ENCODE data around the gene SGMS1. TPM values are rescaled to one million over a fixed set of nuclear protein-coding genes. Genes with fewer than 3 reads are reported as not detected.
"Not testable (repeated sequence)": the region's sequence is repeated elsewhere in the genome, so short reads cannot be mapped to it uniquely, and the experiment has no call there.

SGMS1 gene
- 10 to 100 TPM; 17.1 to 19.3 TPM for total RNA-seq

DNA sequence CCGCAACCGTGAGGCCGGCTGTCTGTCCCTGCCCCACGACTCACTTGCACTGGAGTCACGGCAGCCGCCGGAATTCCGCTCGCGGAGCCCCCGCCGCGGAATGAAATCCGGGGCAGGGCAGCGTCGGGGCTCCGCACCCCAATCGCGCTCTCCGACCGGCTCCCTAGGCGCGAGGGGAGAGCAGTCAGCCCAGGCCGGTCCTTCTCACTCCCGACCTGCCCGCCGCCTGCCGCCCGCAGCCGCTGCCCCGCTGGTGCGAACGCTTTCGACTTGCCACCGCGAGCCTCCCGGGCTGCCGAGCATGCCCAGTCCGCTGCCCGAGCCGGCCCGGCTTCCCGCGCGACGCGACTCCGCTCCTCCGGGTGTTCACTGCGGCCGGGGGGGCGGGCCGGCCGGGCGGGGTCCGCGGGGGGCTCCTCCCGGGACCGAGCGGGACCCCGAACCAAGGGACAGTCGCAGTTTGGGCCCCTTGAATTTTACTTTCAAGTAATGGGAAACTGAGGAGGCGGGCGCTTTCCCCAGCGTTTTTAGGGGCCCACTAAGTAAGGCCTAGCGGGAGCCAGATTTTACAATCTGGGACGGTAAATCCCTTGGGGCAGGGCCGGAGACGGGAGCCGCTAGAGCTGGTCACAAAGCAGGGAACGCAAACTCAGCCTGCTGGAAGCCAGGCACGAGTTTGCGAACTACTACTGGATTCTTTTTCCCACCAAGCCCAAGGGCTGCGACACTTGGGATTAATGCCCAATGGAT is at the start of gene SGMS1:
TSS of gene SGMS1 (minus strand) at position 294 of the 750 bp plus-strand sequence. CDS start 279,842 bp downstream, outside the sequence.
- ChIA-PET POLR2A (interaction anchor here (0.7 kb wide), 1 partner anchor 8 kb away, joined by 4 read pairs; no protein-coding TSS in a partner anchor), CTCF (interaction anchor here (0.6 to 2.5 kb wide), 6 partner anchors 10 to 86 kb away, joined by 3 to 10 read pairs (median 4); no protein-coding TSS in a partner anchor)
- DNase-seq: peak; percentile 77
- Mint-ChIP-seq H3K4me3 (peak within 1 kb of the TSS; percentile 91), H3K4me1 (peaks cover 42% of the 10 kb centered on the region), H3K9me3 (no peaks in the 10 kb centered on the region), H3K27ac (peak within 1 kb of the TSS; percentile 97), H3K36me3 (ENCODE audit: low read depth) (peaks cover 6% of the 10 kb centered on the region), H3K27me3 (peaks cover 6% of the 10 kb centered on the region)

DNA sequence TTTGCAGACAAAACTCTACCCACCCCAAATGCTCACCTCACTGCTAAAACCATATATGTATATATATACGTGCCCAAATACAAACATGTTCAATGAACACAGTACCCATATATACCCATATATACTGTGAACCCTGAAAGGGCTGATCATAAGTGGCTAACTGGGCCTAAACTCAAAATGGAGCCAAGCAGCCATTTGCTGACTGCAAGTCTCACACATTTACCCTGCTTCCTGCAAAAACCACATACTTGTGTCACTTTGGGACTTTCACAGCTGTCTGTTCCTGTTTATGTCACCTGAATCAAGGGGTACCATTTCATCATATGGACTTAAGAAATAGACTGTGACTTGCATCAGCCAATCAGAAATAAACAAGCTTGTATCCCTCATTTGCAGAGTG is 48.4 kb upstream of the SGMS1 start:
- H3K4me3 Mint-ChIP-seq, POLR2A ChIA-PET, H3K27me3 Mint-ChIP-seq, CTCF ChIA-PET: not testable (repeated sequence)
- peak overlapping the region; percentile 90 for H3K27ac Mint-ChIP-seq
- H3K4me1 Mint-ChIP-seq: peaks cover 24% of the 10 kb centered on the region
- peak; percentile 37 for DNase-seq
- H3K9me3 Mint-ChIP-seq: peaks cover 18% of the 10 kb centered on the region
- peaks cover 21% of the 10 kb centered on the region for H3K36me3 Mint-ChIP-seq (ENCODE audit: low read depth)

DNA sequence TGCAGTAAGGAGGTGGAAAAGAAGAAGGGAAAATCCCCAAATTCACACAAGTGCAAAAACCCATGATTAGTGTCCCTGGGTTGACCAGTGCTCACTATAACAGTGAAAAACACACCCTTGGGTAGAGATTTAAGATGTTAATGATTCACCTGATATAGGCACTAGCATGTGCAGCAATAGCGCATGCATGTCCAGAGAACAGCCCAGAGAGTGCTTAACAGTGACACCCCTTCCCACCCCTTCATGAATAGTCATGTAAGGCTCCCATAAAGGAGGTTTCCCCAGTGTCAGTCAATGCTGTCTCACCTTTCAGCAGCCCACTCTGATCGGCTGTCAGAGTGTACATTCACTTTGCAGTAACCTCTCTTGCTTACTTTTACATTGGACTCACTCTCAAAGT is 47.9 kb upstream of the SGMS1 start:
- peaks cover 24% of the 10 kb centered on the region for H3K4me1 Mint-ChIP-seq
- DNase-seq, CTCF ChIA-PET, H3K27me3 Mint-ChIP-seq, H3K4me3 Mint-ChIP-seq, POLR2A ChIA-PET: not testable (repeated sequence)
- H3K9me3 Mint-ChIP-seq: peaks cover 18% of the 10 kb centered on the region
- H3K36me3 Mint-ChIP-seq (ENCODE audit: low read depth): peaks cover 21% of the 10 kb centered on the region
- peak overlapping the region; percentile 90 for H3K27ac Mint-ChIP-seq

DNA sequence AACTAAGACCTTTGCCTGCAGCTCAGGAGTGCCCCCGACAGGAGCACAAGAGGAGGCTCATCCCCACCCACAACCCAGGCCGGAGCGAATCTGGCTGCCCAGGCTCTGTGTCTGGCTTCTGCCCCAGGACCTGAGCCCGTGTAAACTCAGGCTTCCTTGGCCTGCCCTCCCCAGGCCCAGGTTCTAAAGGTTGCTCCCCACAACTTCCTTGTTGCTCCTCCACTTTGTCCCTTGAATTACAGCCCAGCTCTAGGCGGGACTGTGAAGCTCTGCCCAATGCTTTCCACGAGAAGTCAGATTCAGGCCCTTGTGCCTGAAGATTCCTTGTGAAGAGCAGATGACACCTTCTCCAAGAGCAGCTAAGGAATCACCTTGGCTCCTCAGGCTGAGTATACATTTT is 46.2 kb upstream of the SGMS1 start:
- H3K27ac Mint-ChIP-seq, H3K4me3 Mint-ChIP-seq, CTCF ChIA-PET, DNase-seq, H3K27me3 Mint-ChIP-seq, POLR2A ChIA-PET: not testable (repeated sequence)
- Mint-ChIP-seq H3K9me3 (peaks cover 18% of the 10 kb centered on the region), H3K36me3 (ENCODE audit: low read depth) (peaks cover 21% of the 10 kb centered on the region), H3K4me1 (peaks cover 24% of the 10 kb centered on the region)

DNA sequence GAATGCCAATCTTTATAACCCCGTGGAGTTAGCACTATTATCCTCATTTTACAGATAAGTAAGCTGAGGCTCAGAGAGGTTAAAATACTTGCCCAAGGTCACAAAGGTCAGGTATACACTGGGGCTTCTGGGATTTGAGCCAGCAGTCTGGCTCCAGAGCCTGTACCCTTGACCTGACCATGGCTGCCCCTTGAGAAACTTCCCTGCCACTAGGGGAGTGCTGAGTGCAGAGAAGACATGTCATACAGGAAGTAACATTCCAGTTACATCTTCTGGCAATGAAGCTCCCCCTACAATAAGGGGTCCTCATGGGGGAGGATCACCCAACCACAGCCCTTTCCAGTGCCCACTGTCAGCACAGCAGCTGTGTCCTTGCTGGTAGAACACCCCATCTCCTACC is 43.6 kb upstream of the SGMS1 start:
- H3K27ac Mint-ChIP-seq, H3K4me3 Mint-ChIP-seq, POLR2A ChIA-PET, CTCF ChIA-PET, DNase-seq, H3K27me3 Mint-ChIP-seq: not testable (repeated sequence)
- H3K9me3 Mint-ChIP-seq: peaks cover 13% of the 10 kb centered on the region
- peaks cover 16% of the 10 kb centered on the region for H3K36me3 Mint-ChIP-seq (ENCODE audit: low read depth)
- peaks cover 16% of the 10 kb centered on the region for H3K4me1 Mint-ChIP-seq

DNA sequence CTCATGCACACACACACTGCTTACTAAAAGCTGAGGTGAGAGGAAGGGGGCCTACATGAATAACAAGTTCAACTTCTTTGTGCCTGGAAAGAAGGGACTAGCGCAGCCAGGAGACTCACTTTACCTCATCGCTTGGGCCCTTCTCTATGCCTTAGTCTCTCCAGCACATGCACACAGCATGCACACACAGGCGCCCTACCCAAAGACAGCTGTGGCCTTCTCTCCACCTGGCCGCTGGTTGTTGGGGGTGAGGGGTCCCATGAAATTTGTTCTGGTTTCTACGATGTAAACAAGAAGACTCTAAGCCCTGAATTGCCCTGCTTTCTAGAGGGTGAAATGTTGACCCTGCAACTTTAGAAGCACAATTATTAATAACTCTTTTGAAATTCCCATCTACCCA is 38.7 kb upstream of the SGMS1 start:
- H3K4me3 Mint-ChIP-seq; CTCF ChIA-PET; H3K36me3 Mint-ChIP-seq (ENCODE audit: low read depth); H3K27ac Mint-ChIP-seq; H3K27me3 Mint-ChIP-seq; POLR2A ChIA-PET; DNase-seq; H3K9me3 Mint-ChIP-seq: not testable (repeated sequence)
- H3K4me1 Mint-ChIP-seq: peaks cover 11% of the 10 kb centered on the region

DNA sequence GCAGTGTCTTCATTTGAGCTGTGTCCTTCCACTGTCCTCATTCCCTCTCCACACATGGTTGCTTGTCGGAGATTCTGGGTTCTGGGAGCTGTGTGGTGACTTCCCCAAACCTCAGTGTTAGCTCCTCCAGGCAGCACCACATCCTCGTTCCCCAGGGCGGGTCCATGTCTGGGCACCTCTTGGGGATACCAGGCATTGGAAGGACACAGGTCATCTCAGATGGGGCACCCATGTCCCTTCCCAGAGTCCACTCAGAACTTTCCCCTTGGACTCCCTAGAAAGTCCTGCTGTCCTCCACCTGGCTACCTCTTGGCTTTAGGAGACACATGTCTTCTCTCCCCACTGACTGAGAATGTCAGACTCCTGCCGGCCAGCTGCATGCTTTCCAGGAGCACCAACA is 37.8 kb upstream of the SGMS1 start:
- CTCF ChIA-PET; H3K36me3 Mint-ChIP-seq (ENCODE audit: low read depth); DNase-seq; POLR2A ChIA-PET; H3K27ac Mint-ChIP-seq; H3K9me3 Mint-ChIP-seq; H3K4me3 Mint-ChIP-seq; H3K27me3 Mint-ChIP-seq: not testable (repeated sequence)
- H3K4me1 Mint-ChIP-seq: peaks cover 11% of the 10 kb centered on the region

DNA sequence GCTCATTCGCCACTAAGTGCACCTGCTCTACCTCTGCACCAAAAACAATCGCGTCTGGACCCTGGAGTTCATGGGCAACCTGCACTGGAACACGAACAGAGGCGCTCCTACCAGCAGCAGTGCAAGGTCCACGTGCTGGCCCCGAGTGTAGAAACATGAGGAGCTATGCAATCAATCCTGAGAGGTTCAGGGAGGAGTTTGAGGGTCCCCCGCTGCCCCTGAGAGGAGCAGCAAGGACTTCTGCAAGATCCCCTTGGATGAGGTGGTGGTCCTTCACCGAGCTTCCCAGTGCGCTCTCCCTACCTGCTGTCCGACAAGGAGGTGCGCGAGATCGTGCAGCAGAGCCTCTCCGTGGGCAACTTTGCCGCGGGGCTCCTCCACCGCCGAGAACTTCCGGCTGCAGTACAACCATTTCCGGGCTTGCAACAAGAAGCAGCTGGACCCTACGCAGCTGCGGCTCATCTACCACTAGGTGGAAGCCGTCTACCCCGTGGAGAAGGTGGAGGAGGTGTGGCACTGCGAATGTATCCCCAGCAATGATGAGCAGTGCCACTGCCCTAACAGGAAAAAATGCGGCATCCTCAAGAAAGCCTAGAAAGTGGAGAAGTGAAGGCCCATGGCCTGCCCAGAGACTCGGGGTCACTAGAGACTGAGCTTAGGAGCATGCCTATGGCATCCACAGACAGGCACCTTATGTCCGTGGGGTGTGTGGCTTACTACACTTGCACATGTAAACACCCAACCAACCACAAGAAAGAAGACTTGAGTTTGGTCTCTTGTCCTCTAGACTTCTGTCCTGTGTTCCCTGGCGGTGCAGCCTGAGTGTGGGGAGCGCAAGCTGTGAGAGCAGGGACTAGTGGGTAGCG is 36.3 kb upstream of the SGMS1 start:
- not testable (repeated sequence) for H3K27me3 Mint-ChIP-seq; H3K36me3 Mint-ChIP-seq (ENCODE audit: low read depth); H3K9me3 Mint-ChIP-seq
- peak overlapping the region; percentile 93 for H3K27ac Mint-ChIP-seq
- H3K4me1 Mint-ChIP-seq: peaks cover 11% of the 10 kb centered on the region
- ChIA-PET POLR2A (interaction anchor here (1.3 kb wide), 1 partner anchor 23 kb away, joined by 8 read pairs; no protein-coding TSS in a partner anchor), CTCF (interaction anchor here (1.0 to 2.2 kb wide), 4 partner anchors 11 to 129 kb away, joined by 3 to 11 read pairs (median 4); no protein-coding TSS in a partner anchor)
- H3K4me3 Mint-ChIP-seq: peak overlapping the region; percentile 83
- DNase-seq: peak; percentile 76

DNA sequence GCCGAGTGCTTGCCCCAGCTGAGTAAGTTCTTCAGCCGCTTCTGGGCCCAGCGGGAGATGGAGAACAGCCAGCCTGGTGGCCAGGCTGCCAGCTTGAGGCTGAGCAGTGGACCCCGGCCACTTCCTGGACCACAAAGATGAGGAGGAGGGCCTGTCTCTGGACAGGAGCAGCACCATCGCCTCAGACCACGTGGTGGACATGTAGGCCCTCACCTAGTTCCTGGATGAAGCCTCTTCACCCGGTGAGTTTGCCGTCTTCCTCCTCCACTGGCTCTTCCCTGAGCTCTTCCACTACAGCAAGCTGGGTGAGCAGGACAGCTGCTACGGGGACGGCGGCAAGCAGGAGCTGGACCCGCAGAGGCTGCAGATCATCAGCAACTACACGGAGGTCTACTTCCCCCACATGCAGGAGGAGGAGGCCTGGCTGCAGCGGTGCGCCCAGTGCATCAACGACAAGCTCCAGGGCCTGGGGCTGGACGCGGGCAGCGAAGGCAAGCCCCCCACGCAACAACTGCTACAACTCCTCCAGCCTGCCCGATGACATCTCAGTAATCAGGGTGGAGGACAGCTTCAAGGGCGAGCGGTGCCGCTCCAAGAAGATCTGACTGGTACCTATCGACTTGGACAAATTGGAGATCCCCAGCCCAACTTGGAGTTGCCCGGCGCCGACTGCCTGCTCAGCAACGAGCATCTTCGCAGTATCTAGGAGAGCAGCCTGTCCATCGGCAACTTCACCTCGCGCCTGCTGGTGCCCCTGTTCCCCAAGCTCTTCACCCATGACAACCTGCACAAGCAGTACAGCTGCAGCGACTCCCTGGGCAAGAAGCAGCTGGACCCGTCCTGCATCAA is 35.5 kb upstream of the SGMS1 start:
- not testable (repeated sequence) for H3K9me3 Mint-ChIP-seq; H3K36me3 Mint-ChIP-seq (ENCODE audit: low read depth); H3K27me3 Mint-ChIP-seq; DNase-seq
- H3K4me3 Mint-ChIP-seq: peak overlapping the region; percentile 83
- H3K4me1 Mint-ChIP-seq: peaks cover 14% of the 10 kb centered on the region
- POLR2A ChIA-PET: interaction anchor here (1.3 kb wide), 1 partner anchor 22 kb away, joined by 8 read pairs; no protein-coding TSS in a partner anchor
- H3K27ac Mint-ChIP-seq: peak overlapping the region; percentile 93
- CTCF ChIA-PET: interaction anchor here (1.0 to 2.2 kb wide), 3 partner anchors 10 to 23 kb away, joined by 3 to 11 read pairs (median 4); no protein-coding TSS in a partner anchor

DNA sequence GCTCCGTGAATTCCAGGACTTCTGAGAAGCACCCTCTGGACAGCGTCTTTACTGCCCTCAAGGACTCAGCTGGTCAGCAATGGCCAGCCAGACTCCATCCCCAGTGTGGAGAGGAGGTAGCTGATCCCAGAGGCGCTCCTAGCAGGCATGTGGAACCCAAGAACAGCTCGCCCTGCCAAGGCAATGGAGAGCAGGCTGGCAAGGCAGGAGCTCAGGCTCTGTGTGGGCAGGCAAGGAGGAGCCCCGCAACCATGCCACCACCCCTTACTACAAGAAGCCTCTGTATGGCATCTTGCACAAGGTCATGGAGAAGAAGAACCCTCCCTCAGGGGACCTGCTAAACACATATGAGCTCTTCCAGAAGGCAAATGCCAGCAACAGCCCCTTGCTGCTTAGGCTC is 34.4 kb upstream of the SGMS1 start:
- DNase-seq: no peak
- peaks cover 2% of the 10 kb centered on the region for H3K36me3 Mint-ChIP-seq (ENCODE audit: low read depth)
- peak overlapping the region; percentile 83 for H3K4me3 Mint-ChIP-seq
- H3K9me3 Mint-ChIP-seq: no peaks in the 10 kb centered on the region
- H3K4me1 Mint-ChIP-seq: peaks cover 23% of the 10 kb centered on the region
- ChIA-PET POLR2A (no interaction called here), CTCF (no interaction called here)
- no peaks in the 10 kb centered on the region for H3K27me3 Mint-ChIP-seq
- no peak overlapping the region for H3K27ac Mint-ChIP-seq

DNA sequence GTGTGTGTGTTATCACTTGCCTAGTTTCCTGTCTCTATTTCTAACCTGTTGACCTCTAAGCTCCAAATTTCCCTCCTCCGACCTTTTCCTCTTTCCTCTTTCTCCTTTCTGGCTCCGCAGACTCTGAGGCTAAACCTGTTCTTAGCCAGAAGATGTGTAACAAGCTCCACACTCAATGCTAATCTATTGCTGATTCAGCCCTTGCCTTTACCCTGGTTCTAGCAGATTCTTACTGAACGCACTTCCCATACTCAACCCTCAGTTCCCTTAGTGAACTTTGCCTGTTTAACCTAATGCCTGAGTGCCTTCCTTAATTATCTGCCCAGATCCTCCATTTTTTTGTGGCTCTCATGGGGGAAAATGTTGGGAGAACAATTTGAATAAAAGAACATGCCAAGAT is 30.0 kb upstream of the SGMS1 start:
- Mint-ChIP-seq H3K36me3 (ENCODE audit: low read depth) (no peaks in the 10 kb centered on the region), H3K4me1 (peaks cover 16% of the 10 kb centered on the region), H3K27ac (no peak overlapping the region), H3K27me3 (no peaks in the 10 kb centered on the region), H3K4me3 (no peak overlapping the region), H3K9me3 (no peaks in the 10 kb centered on the region)
- ChIA-PET CTCF (interaction anchor here (0.6 to 1.3 kb wide), 3 partner anchors 14 to 373 kb away, joined by 3 to 6 read pairs (median 4); no protein-coding TSS in a partner anchor), POLR2A (no interaction called here)
- no peak for DNase-seq

DNA sequence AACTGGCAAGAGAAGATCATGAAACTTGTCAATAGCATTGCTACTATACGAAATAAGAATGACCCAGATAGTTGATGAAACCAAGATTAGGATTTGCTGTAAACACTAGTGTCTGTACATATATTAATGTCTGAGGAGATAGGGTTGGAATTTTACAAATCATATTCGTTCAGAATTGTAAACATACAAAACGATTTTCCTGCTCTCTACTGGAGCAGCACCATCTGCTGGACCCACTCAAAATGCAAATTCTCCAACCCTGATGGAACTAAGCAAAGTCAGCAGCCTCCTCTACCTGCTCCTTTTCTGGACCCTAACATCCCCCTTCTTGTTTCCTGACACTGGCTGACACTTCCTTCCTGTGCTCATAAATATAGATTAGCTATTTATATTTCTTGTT is 29.4 kb upstream of the SGMS1 start:
- POLR2A ChIA-PET: no interaction called here
- no peaks in the 10 kb centered on the region for H3K27me3 Mint-ChIP-seq
- H3K9me3 Mint-ChIP-seq: no peaks in the 10 kb centered on the region
- peak; percentile 23 for DNase-seq
- no peaks in the 10 kb centered on the region for H3K36me3 Mint-ChIP-seq (ENCODE audit: low read depth)
- H3K4me3 Mint-ChIP-seq: no peak overlapping the region
- CTCF ChIA-PET: interaction anchor here (0.9 to 1.3 kb wide), 2 partner anchors 13 to 16 kb away, joined by 4 to 6 read pairs; no protein-coding TSS in a partner anchor
- H3K4me1 Mint-ChIP-seq: peaks cover 16% of the 10 kb centered on the region
- no peak overlapping the region for H3K27ac Mint-ChIP-seq
